GM12878 (cell line): ENCODE data around the gene EYS. TPM values are rescaled to one million over a fixed set of nuclear protein-coding genes. Genes with fewer than 3 reads are reported as not detected.

Experiments used
- ATAC-seq: fragments of 200-7000 bp; cut with Tn5 transposase; 3 replicates; pipeline ENCODE4 v1.9.1; 2020; ENCODE audit warnings: mild to moderate bottlenecking, moderate library complexity
- BruUV-seq: library from RNA; stranded (reverse); fragments of 400-500 nt; replicated peaks from 2 replicates; lab custom pipeline; 2021; lab: Mats Ljungman, UMichigan
- CTCF ChIA-PET: fragments of 300-600 bp; sonication (Branson Sonifier 250); formaldehyde crosslinking; extraction: SDS; loops from one replicate; lab custom pipeline; 2021; ENCODE audit warnings: inconsistent platforms; lab: Yijun Ruan, JAX
- POLR2A ChIA-PET: fragments of 350-600 bp; formaldehyde crosslinking; extraction: SDS; loops from one replicate; lab custom pipeline; 2021; ENCODE audit warnings: inconsistent platforms; lab: Charles Lee
- RAD21 ChIA-PET: fragments of 300-600 bp; sonication (Branson Sonifier 250); formaldehyde crosslinking; loops from one replicate; lab custom pipeline; 2023; ENCODE audit warnings: antibody characterized with exemption; ENCODE audit not compliant: unreplicated experiment; lab: Charles Lee
- SMC1A ChIA-PET: fragments of 300-600 bp; sonication (Branson Sonifier 250); formaldehyde crosslinking; loops from one replicate; lab custom pipeline; 2023; ENCODE audit not compliant: unreplicated experiment, uncharacterized antibody; lab: Charles Lee
- DNase-seq: peaks from one replicate; pipeline ENCODE4 v3.0.0-alpha.2; 2011; ENCODE audit warnings: low read depth, low spot score
- FAIRE-seq: peaks from 3 replicates; lab custom pipeline; 2011; peaks lifted over from hg19 to GRCh38; lab: Jason Lieb, UNC
- H2AFZ ChIP-seq: 2 replicates; pipeline ENCODE4 v1.6.0; 2011; ENCODE audit warnings: low read depth, low read length, control low read depth; ENCODE audit not compliant: control insufficient read depth
- H3K27ac ChIP-seq: 2 replicates; pipeline ENCODE4 v1.5.1; 2011; ENCODE audit warnings: control low read depth; ENCODE audit not compliant: control insufficient read depth, insufficient read depth
- H3K27me3 ChIP-seq, 2 experiments: replicated peaks in 1 of 2; 2 replicates each; pipeline versions ENCODE4 v1.6.0 to v1.6.1; 2011; ENCODE audit warnings: low read length in 1 of 2; ENCODE audit not compliant: control insufficient read depth in 2 of 2, insufficient read depth in 2 of 2
- H3K36me3 ChIP-seq, 2 experiments: 2 replicates each; pipeline ENCODE4 v1.5.1; 2011; ENCODE audit warnings: low read length in 1 of 2; ENCODE audit not compliant: control insufficient read depth in 2 of 2, insufficient read depth in 2 of 2
- H3K4me1 ChIP-seq: 2 replicates; pipeline ENCODE4 v1.6.1; 2011; ENCODE audit warnings: mild to moderate bottlenecking, low read length, moderate library complexity, mixed read lengths; ENCODE audit not compliant: control insufficient read depth, insufficient read depth
- H3K4me2 ChIP-seq: 2 replicates; pipeline ENCODE4 v1.6.0; 2011; ENCODE audit warnings: control low read depth; ENCODE audit not compliant: control insufficient read depth, insufficient read depth
- H3K4me3 ChIP-seq: fragments of 200-600 bp; sonication (generic); 2 replicates; pipeline ENCODE4 v1.5.1; 2016
- H3K79me2 ChIP-seq: 2 replicates; pipeline ENCODE4 v1.6.0; 2011; ENCODE audit warnings: low read length; ENCODE audit not compliant: control insufficient read depth, insufficient read depth
- H3K9ac ChIP-seq: 2 replicates; pipeline ENCODE4 v1.8.0; 2011; ENCODE audit warnings: low read length, control low read depth, mixed read lengths; ENCODE audit not compliant: control insufficient read depth, insufficient read depth
- H3K9me3 ChIP-seq: replicated peaks from 3 replicates; pipeline ENCODE4 v1.5.1; 2011; ENCODE audit warnings: mild to moderate bottlenecking, low read length; ENCODE audit not compliant: control insufficient read depth, insufficient read depth
- H4K20me1 ChIP-seq: 2 replicates; pipeline ENCODE4 v1.6.0; 2011; ENCODE audit not compliant: control insufficient read depth, insufficient read depth
- CBX3 ChIP-seq: fragments of 200-600 bp; sonication (generic); IDR thresholded peaks from 2 replicates; pipeline ENCODE4 v1.6.1; 2016; ENCODE audit warnings: low read depth, borderline replicate concordance
- CBX5 ChIP-seq: sonication (generic); IDR thresholded peaks from 2 replicates; pipeline ENCODE4 v1.6.1; 2016; ENCODE audit warnings: low read depth, moderate library complexity, mild to moderate bottlenecking, inconsistent platforms
- ELK1 ChIP-seq: IDR thresholded peaks from 2 replicates; pipeline ENCODE4 v1.6.1; 2012; ENCODE audit warnings: low read depth, low read length, improper control_type of control experiment
- EP300 ChIP-seq, 2 experiments: fragments of 150-350 bp in 1 of 2; IDR thresholded peaks; 2 replicates each; pipeline ENCODE4 v1.6.1; 2011 to 2012; ENCODE audit warnings: low read depth in 2 of 2, low read length in 2 of 2, borderline replicate concordance in 1 of 2, improper control_type of control experiment in 1 of 2, inconsistent platforms in 1 of 2; ENCODE audit not compliant: control insufficient read depth in 1 of 2
- MYB ChIP-seq: fragments of 150-350 bp; IDR thresholded peaks from 2 replicates; pipeline ENCODE4 v1.6.1; 2014; ENCODE audit warnings: mild to moderate bottlenecking, low read depth, low read length, borderline replicate concordance
- NFYB ChIP-seq: IDR thresholded peaks from 2 replicates; pipeline ENCODE4 v1.6.1; 2011; ENCODE audit warnings: low read depth, mild to moderate bottlenecking, low read length, improper control_type of control experiment, moderate library complexity; ENCODE audit not compliant: insufficient read depth
- POLR2A ChIP-seq: IDR thresholded peaks from 2 replicates; pipeline ENCODE4 v1.6.1; 2011; ENCODE audit warnings: low read depth, mild to moderate bottlenecking, low read length
- RAD21 ChIP-seq: IDR thresholded peaks from 2 replicates; pipeline ENCODE4 v1.6.1; 2011; ENCODE audit warnings: mild to moderate bottlenecking, low read depth, low read length, moderate library complexity; ENCODE audit not compliant: insufficient read depth
- RCOR1 ChIP-seq: conservative IDR thresholded peaks from 2 replicates; pipeline ENCODE4 v1.6.1; 2012; ENCODE audit warnings: low read depth, low read length, improper control_type of control experiment
- SMC3 ChIP-seq: IDR thresholded peaks from 2 replicates; pipeline ENCODE4 v1.6.1; 2011; ENCODE audit warnings: low read length, improper control_type of control experiment, borderline replicate concordance
- WGBS: methylation state at CpG from one replicate; pipeline ENCODE4 v1.1.6; 2016; ENCODE audit warnings: low lambda C conversion rate; ENCODE audit not compliant: insufficient replicate concordance, insufficient coverage; ENCODE audit errors: missing lambda C conversion rate; 5-methylcytosine and 5-hydroxymethylcytosine counted together
- in situ Hi-C: fragments of 300-500 bp; cut with MboI; formaldehyde crosslinking; loops from 9 replicates; pipeline ENCODE4 v1.14.3; 2018; ENCODE audit warnings: mixed read lengths
- intact Hi-C: fragments of 100-400 bp; cut with micrococcal nuclease; formaldehyde crosslinking; loops from one replicate; pipeline ENCODE4 v1.14.2; 2022; ENCODE audit not compliant: unreplicated experiment
- polyA plus RNA-seq, 11 experiments: library from polyadenylated mRNA; depleted of rRNA in 4 of 11; unstranded in 6 of 11; stranded (reverse) in 5 of 11; fragments of >200 nt; fragmentation: Nextera tagmentation in 4 of 11; fragmentation: Illumina TruSeq in 1 of 11; extraction: Ambion mirVana in 4 of 11; extraction: Trizol in 1 of 11; gene quantifications; 1 replicate in 1 of 11; 2 replicates in 10 of 11; pipeline versions ENCODE4 v1.2.1 to v1.2.3, GENCODE V29; 2011 to 2016; ENCODE audit warnings: inconsistent platforms in 2 of 11, missing spikeins in 2 of 11, low read depth in 1 of 11
- total RNA-seq, 4 experiments: library from RNA; depleted of rRNA in 3 of 4; stranded (reverse); fragments of >200 nt in 3 of 4; fragmentation: Illumina TruSeq in 1 of 4; extraction: Trizol in 1 of 4; gene quantifications; 2 replicates each; pipeline versions ENCODE4 v1.2.1 to v1.2.3, GENCODE V29; 2013 to 2021
- TF ChIP-seq, protein P1 (sequence below): fragments of 450-650 bp; conservative IDR thresholded peaks from 2 replicates; pipeline ENCODE4 v1.6.1; 2017; ENCODE audit warnings: mild to moderate bottlenecking, moderate library complexity
- TF ChIP-seq, protein P2 (sequence below): fragments of 450-650 bp; IDR thresholded peaks from 2 replicates; pipeline ENCODE4 v1.6.1; 2017; ENCODE audit warnings: antibody characterized with exemption, mild to moderate bottlenecking, moderate library complexity

Gene EYS
- total and polyA plus RNA-seq, 10 of the 15 experiments (the other 5 are each of a cell fraction or from before 2014, with no cell fraction given), result under 0.01 to 0.14 (median 0.02) TPM; not detected in 1

DNA sequence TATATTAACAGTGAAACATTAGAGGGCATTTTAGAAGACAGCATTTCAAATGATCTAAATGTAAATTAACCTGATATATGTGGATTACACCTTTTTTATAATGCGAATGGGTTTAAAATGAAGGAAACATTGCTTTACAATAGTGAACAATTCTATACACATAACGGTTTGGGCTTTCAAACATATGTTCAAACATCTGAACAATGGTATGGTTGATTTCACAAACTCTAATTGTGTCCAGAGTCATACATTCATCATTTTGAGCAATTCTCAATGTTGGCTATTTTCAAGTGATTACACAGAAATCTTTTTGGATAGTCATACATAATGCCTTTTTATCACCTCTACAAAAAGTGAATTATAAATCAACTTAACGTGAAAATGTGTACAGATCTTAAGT lies 1493.3 kb downstream of the EYS start:
- RAD21 ChIA-PET, result no interaction called here
- Histone ChIP-seq H3K79me2 (no peaks in the 10 kb centered on the region), H3K27ac (no peak overlapping the region), H2AFZ (no peak overlapping the region), H3K4me3 (no peak overlapping the region), H3K27me3 (no peaks in the 10 kb centered on the region), H3K4me2 (no peak overlapping the region), H3K36me3 (no peaks in the 10 kb centered on the region), H3K9me3 (no peaks in the 10 kb centered on the region), H3K9ac (no peak overlapping the region), H3K4me1 (peaks cover 8% of the 10 kb centered on the region), H4K20me1 (no peaks in the 10 kb centered on the region)
- CTCF ChIA-PET, result no interaction called here
- ATAC-seq, result no peak
- WGBS, result 12% methylated on average over 3 of the region's 3 CpGs
- FAIRE-seq, result no peak
- POLR2A ChIA-PET, result no interaction called here
- intact Hi-C loops, result no loop called here
- BruUV-seq, result no TSS peak
- no peak for TF ChIP-seq RCOR1
- DNase-seq, result no peak
- SMC1A ChIA-PET, result no interaction called here
- in situ Hi-C loops, result no loop called here

DNA sequence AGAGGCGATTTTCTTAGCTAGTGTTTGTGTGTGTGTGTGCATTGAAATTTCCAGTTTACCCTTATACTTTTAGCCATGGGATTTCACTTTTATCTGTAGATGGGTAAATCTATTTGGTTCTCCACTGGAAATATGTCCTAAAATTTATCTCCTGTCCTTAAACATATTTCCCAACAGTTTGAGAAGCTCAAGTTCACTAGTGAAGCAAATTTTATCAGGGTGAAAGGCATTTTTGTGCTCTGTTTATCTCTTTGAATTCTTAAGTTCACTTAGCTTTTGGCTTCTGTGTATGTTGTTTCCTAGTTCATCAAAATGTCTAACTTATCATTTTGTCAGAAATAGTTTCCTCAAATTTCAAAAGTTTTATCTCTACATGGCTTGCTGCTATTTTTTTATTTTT lies 1509.8 kb downstream of the EYS start:
- no peak overlapping the region for H3K4me3 ChIP-seq
- H3K4me1 ChIP-seq, result no peaks in the 10 kb centered on the region
- ChIA-PET SMC1A (no interaction called here), POLR2A (no interaction called here), CTCF (no interaction called here), RAD21 (no interaction called here)
- no peaks in the 10 kb centered on the region for H3K9me3 ChIP-seq
- H3K4me2 ChIP-seq, result no peak overlapping the region
- ATAC-seq, result no peak
- in situ Hi-C loops (no loop called here), intact Hi-C loops (no loop called here)
- no peaks in the 10 kb centered on the region for H4K20me1 ChIP-seq
- BruUV-seq, result no TSS peak
- no peak for DNase-seq
- no peaks in the 10 kb centered on the region for H3K79me2 ChIP-seq
- H3K36me3 ChIP-seq, result no peaks in the 10 kb centered on the region
- no peak overlapping the region for H2AFZ ChIP-seq
- no peaks in the 10 kb centered on the region for H3K27me3 ChIP-seq
- H3K27ac ChIP-seq, result no peak overlapping the region
- 95% methylated on average over 1 of the region's 1 CpG for WGBS
- no peak overlapping the region for H3K9ac ChIP-seq
- no peak for FAIRE-seq
- TF ChIP-seq SMC3 (no peak), EP300 (IDR thresholded peaks at IDR 0.05; ENCODE audit: borderline replicate concordance in 1 of 2, control insufficient read depth in 1 of 2, low read depth in 2 of 2, low read length in 2 of 2) (no peak), NFYB (no peak), MYB (no peak), CBX5 (no peak), ELK1 (no peak), RAD21 (no peak), POLR2A (no peak), CBX3 (no peak)
- TF ChIP-seq, protein P1, sequence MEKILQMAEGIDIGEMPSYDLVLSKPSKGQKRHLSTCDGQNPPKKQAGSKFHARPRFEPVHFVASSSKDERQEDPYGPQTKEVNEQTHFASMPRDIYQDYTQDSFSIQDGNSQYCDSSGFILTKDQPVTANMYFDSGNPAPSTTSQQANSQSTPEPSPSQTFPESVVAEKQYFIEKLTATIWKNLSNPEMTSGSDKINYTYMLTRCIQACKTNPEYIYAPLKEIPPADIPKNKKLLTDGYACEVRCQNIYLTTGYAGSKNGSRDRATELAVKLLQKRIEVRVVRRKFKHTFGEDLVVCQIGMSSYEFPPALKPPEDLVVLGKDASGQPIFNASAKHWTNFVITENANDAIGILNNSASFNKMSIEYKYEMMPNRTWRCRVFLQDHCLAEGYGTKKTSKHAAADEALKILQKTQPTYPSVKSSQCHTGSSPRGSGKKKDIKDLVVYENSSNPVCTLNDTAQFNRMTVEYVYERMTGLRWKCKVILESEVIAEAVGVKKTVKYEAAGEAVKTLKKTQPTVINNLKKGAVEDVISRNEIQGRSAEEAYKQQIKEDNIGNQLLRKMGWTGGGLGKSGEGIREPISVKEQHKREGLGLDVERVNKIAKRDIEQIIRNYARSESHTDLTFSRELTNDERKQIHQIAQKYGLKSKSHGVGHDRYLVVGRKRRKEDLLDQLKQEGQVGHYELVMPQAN, result no peak
- TF ChIP-seq, protein P2, sequence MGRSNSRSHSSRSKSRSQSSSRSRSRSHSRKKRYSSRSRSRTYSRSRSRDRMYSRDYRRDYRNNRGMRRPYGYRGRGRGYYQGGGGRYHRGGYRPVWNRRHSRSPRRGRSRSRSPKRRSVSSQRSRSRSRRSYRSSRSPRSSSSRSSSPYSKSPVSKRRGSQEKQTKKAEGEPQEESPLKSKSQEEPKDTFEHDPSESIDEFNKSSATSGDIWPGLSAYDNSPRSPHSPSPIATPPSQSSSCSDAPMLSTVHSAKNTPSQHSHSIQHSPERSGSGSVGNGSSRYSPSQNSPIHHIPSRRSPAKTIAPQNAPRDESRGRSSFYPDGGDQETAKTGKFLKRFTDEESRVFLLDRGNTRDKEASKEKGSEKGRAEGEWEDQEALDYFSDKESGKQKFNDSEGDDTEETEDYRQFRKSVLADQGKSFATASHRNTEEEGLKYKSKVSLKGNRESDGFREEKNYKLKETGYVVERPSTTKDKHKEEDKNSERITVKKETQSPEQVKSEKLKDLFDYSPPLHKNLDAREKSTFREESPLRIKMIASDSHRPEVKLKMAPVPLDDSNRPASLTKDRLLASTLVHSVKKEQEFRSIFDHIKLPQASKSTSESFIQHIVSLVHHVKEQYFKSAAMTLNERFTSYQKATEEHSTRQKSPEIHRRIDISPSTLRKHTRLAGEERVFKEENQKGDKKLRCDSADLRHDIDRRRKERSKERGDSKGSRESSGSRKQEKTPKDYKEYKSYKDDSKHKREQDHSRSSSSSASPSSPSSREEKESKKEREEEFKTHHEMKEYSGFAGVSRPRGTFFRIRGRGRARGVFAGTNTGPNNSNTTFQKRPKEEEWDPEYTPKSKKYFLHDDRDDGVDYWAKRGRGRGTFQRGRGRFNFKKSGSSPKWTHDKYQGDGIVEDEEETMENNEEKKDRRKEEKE, result no peak
